NCI-H2171 (cell line): ENCODE results near the gene DHRS4L2.
A peak's percentile ranks its signal among the peaks of the same experiment; 100 is the strongest.
"Not testable (repeated sequence)": the region's sequence is repeated elsewhere in the genome, so short reads cannot be mapped to it uniquely, and the experiment has no call there.

Experiments
- DNase-seq: peaks from one replicate; lab custom pipeline; 2025; lab: John Stamatoyannopoulos, UW

Gene DHRS4L2

GRCh38 chr14:23973178-23973577 is 15.6 kb upstream of the DHRS4L2 start:
- not testable (repeated sequence) for DNase-seq

- not testable (repeated sequence) for DNase-seq
Observed at GRCh38 chr14:23974041-23974440, 14.7 kb upstream of the DHRS4L2 start.

DNA sequence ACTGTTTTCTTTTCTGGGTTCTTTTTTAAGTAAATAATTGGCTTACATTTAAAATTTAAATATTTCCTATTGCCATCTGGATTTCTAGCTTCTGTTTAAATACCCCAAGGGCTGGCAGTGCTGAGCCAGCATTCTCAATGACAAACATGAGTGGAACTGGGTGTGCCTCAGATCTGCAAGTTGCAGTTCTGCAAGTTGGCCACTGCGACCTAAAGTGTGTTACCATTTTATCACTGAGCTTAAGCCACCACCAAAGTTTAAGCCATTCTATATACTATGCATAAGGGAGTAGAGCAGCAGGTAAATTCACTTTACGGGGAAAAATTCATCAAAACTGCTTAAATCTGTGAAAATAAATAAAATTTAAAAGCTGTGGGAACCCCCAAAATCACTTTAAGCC is 11.5 kb upstream of the DHRS4L2 start:
- not testable (repeated sequence) for DNase-seq

- DNase-seq: not testable (repeated sequence)
Observed at GRCh38 chr14:23981951-23982813, 6.5 kb upstream of the DHRS4L2 start.

DNA sequence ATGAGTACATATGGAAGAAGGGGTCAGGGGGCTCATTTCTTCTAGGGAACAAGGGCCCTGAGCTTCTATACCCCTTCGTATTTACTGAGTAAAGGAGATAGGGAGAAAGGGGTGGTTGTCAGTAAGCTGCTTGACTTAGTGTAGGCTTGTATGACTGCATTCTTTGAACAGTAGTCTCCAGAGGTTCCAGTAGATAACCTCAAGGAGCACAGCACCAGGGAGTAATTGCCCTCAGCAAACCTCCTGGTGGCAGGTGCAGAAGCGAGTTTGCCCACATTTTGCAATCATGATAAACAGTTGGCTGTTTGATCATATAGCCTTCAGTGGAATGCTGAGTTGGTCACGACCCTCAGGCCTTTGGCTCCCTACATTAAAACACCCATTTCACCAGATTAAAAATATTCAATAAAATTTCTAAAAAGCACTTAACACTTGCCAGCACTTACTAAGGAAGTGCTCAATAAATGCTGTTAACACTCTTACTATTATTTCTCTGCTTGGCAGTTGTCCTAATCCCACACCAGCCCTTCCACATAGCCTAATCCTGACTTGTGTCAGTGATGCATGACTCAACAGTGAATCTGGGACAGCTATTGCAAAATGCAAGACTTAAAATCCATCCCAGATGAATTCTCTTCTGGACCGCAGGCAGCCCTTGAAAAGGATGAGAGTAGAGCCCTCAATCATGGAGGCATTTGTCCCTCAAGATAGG is 3.7 kb upstream of the DHRS4L2 start:
- no peak for DNase-seq

GRCh38 chr14:23988223-23988606 is 514 bp upstream of the DHRS4L2 start:
- DNase-seq: not testable (repeated sequence)

DNA sequence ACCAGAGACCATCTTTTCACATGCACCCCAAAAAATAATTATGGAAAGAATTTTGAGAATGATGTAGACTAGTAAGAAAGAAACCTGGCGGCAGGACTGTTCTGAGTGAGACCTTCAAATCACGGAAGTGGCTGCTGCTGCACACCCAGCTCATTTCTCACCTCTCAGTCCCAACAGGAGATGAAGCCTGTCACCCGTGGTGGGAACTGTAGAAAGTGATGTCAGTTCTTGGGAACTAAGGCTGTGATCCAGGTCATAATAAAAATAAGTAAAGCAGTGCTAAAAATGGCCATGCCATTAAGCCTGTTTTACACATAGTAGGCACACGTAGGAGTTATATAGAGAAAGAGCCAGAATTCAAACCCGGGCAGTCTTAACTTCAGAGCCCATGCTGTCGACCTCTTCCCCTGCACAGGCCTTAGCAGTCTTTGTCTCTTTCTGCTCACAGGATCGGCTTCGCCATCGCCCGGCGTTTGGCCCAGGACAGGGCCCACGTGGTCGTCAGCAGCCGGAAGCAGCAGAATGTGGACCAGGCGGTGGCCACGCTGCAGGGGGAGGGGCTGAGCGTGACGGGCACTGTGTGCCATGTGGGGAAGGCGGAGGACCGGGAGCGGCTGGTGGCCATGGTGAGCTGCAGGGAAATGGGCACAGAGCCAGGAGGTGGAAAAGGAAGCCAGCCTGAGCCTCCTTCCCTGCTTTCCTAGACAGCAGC is 1.2 kb downstream of the DHRS4L2 start:
- DNase-seq: peak; percentile 52

DNA sequence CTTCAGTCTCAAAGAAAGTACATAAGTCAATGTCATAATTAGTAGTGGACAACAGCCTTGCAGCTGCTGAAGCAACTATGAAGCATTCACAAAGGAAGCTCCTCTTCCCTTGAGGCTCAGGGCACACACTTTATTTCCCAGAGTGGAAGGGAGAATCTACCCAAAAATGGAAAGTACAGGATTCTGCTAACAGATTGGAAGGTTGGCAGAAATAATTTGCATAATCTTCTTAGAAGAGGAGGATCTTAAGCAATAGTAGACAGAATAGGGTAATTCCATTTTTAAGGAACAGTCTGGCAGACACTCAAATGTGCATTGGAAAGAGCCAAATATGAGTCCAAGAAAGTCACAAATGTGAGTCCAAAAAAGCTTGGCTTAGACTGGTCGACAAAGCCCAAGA is 2.2 kb downstream of the DHRS4L2 start:
- DNase-seq: not testable (repeated sequence)

- not testable (repeated sequence) for DNase-seq
Observed at GRCh38 chr14:23993042-23993441, 4.3 kb downstream of the DHRS4L2 start.

DNA sequence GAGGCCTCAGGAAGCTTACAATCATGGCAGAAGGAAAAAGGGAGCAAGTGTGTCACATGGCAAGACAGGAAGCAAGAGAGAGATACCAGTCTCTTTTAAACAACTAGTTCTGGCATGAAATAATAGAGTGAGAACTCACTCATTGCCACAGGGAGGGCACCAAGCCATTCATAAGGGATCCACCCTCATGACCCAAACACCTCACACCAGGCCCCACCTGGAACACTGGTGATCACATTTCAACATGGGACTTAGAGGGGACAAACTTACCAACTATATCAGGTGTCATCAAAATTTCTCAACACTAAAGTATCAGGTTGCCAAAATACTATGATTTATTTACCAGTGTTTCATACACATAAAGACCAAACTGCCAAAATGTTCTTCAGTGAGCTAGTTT is 7.3 kb downstream of the DHRS4L2 start:
- not testable (repeated sequence) for DNase-seq

- not testable (repeated sequence) for DNase-seq
Observed at GRCh38 chr14:23996825-23997224, 8.1 kb downstream of the DHRS4L2 start.

DNA sequence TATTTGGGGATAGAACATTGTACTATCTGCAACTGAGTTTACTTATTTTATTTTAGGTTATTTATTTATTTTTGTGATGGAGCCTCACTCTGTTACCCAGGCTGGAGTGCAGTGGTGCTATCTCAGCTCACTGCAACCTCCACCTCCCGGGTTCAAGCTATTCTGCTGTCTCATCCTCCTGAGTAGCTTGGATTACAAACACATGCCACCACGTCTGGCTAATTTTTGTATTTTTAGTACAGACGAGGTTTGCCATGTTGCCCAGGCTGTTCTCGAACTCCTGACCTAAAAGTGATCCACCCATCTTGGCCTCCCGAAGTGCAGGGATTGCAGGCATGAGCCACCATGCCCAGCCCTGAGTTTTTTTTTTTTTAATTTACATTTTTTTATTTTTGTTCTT is 10.9 kb downstream of the DHRS4L2 start:
- DNase-seq: not testable (repeated sequence)

GRCh38 chr14:24001078-24001477 is 12.3 kb downstream of the DHRS4L2 start:
- not testable (repeated sequence) for DNase-seq

- not testable (repeated sequence) for DNase-seq
Observed at GRCh38 chr14:24001679-24002078, 12.9 kb downstream of the DHRS4L2 start.

DNA sequence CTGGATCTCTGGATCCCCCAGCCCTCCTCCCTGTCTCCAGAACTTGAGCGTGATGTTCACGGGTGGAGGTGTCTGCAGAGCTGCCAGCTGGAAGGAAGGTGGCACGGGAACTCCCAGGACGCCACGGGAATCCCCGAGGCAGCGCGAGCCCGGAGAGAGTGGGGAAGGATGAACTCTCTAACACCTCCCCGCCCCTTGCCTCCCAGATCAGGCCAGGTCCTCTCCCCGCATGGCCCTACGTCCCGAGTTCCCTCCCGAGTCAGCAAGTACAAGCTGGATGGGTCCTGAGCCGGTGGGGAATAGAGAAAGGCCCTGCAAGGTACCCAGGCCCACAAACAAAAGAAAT is 17.7 kb downstream of the DHRS4L2 start:
- DNase-seq: not testable (repeated sequence)

DNA sequence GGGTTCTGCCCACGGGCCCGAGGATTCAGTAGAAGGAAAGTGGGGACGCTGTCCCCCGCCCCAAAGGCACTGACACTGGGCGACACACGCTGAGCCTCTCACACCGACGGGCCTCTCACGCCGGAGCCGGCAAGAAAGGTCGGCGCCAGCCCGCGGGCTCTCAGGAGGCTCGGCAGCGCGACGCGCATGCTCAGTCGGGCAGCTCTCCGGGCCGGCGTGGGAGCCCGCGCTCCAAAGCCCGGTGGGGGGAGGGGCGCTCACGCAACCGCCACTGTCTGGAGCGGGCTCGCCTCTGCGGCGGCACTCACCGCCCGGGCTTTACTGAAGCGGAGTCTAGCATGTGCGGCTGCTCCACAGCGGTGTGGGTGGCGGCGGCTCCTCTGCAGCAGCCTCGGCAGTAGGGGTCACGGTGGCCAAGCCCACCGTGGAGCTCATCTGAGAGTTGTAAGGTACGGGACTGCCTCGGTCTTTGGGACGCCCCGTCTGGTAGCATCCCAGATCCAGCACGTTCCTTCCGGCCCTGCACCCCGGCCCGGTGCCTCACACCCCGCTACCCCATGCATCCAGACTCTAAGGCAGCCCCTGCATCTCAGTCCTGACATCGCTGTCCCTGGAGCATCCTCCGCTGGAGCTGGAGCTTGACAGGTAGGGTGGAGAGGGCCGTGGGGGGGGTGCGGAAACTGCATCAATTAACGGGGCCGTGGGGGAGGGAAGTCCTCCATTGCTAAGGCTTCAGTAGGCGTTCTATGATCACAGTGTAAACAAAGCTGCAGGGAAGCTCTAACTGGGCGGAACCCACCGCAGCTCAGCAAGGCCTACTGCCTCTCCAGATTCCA is 18.3 kb downstream of the DHRS4L2 start:
- DNase-seq: not testable (repeated sequence)

DNA sequence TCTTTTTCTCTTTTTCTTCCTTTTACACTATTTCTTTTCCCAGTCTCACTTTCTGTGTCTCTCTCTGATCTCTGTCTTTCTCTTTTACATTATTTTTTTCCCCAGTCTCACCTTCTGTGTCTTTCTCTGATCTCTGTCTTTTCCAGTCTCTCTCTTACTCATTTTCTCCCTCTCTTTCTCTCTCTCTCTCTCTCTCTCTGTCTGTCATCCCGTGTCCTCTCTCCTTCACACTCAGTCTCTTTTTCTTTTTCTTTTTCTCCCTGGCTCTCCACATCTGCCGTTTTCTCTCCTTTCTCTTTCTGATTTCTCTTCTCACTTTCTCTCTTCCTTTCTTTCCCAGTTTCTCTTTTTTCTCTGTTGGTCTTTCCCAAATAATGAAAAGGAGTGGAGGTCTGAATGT is 22.3 kb downstream of the DHRS4L2 start:
- no peak for DNase-seq

- DNase-seq: not testable (repeated sequence)
Observed at GRCh38 chr14:24012726-24013273, 24.1 kb downstream of the DHRS4L2 start.

GRCh38 chr14:24013654-24014514 is 25.2 kb downstream of the DHRS4L2 start:
- peak; percentile 46 for DNase-seq

DNA sequence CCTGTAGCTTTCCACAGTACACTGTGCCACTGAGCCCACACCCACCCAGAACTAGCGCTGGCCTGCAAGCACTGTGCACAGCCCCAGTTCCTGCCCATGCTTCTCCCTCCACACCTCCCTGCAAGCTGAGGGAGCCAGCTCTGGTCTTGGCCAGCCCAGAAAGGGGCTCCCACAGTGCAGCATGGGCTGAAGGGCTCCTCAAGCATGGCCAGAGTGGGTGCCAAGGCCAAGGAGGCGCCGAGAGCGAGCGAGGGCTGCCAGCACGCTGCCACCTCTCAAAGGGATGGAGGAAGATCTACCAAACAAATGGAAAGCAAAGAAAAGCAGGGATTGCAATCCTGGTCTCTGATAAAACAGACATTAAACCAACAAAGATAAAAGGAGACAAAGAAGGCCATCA is 27.0 kb downstream of the DHRS4L2 start:
- DNase-seq: not testable (repeated sequence)
